ENCODE data around the gene ANKRD63.

Gene ANKRD63

GRCh38 chr15:40292246-40292645 lies 9.4 kb upstream of the ANKRD63 start:
- H3K9me3 ChIP-seq, result no peaks in the 10 kb centered on the region
- H3K4me3 ChIP-seq, result no peak overlapping the region
- no peak for TF ChIP-seq CTCF (IDR thresholded peaks at IDR 0.05)
- no peaks in the 10 kb centered on the region for H3K36me3 ChIP-seq
- no peak overlapping the region for H3K27ac ChIP-seq
- DNase-seq, result no peak
- peaks cover 0 to 14% (median 12%) of the 10 kb centered on the region in 4 donors for H3K4me1 ChIP-seq
- peaks cover 0 to 41% of the 10 kb centered on the region in 2 donors for H3K27me3 ChIP-seq
- intact Hi-C loops (cut with DNase I; ENCODE audit: low total_unique reads), result no loop called here

GRCh38 chr15:40290918-40291574 lies 8.2 kb upstream of the ANKRD63 start:
- intact Hi-C loops (cut with DNase I; ENCODE audit: low total_unique reads), result no loop called here
- Histone ChIP-seq H3K4me1 (peaks cover 0 to 14% (median 12%) of the 10 kb centered on the region in 4 donors), H3K4me3 (peak overlapping the region; percentile 31 to 46), H3K9me3 (no peaks in the 10 kb centered on the region), H3K27ac (no peak overlapping the region), H3K36me3 (no peaks in the 10 kb centered on the region), H3K27me3 (peaks cover 0 to 39% of the 10 kb centered on the region in 2 donors)
- no peak for TF ChIP-seq CTCF (IDR thresholded peaks at IDR 0.05)
- DNase-seq, result no peak

GRCh38 chr15:40290545-40290917 lies 7.7 kb upstream of the ANKRD63 start:
- H3K9me3 ChIP-seq, result no peaks in the 10 kb centered on the region
- peak overlapping the region in 1 of 2 donors; percentile 46 for H3K4me3 ChIP-seq
- peaks cover 0 to 14% (median 12%) of the 10 kb centered on the region in 4 donors for H3K4me1 ChIP-seq
- H3K36me3 ChIP-seq, result no peaks in the 10 kb centered on the region
- intact Hi-C loops (cut with DNase I; ENCODE audit: low total_unique reads), result no loop called here
- no peak for TF ChIP-seq CTCF (IDR thresholded peaks at IDR 0.05)
- no peak overlapping the region for H3K27ac ChIP-seq
- peaks cover 0 to 39% of the 10 kb centered on the region in 2 donors for H3K27me3 ChIP-seq
- no peak for DNase-seq

- peaks cover 0 to 34% of the 10 kb centered on the region in 2 donors for H3K27me3 ChIP-seq
- no peaks in the 10 kb centered on the region for H3K9me3 ChIP-seq
- no peak overlapping the region for H3K4me3 ChIP-seq
- DNase-seq, result no peak
- H3K4me1 ChIP-seq, result peaks cover 0 to 14% (median 12%) of the 10 kb centered on the region in 4 donors
- no peak overlapping the region for H3K27ac ChIP-seq
- H3K36me3 ChIP-seq, result no peaks in the 10 kb centered on the region
- TF ChIP-seq CTCF (IDR thresholded peaks at IDR 0.05), result no peak
- intact Hi-C loops (cut with DNase I; ENCODE audit: low total_unique reads), result loop anchor here (10.0 kb wide), 1 partner anchor 76 kb away; no protein-coding TSS in a partner anchor
Measured at GRCh38 chr15:40289140-40289775, 6.4 kb upstream of the ANKRD63 start.

GRCh38 chr15:40287968-40288367 lies 5.1 kb upstream of the ANKRD63 start:
- Histone ChIP-seq H3K4me3 (no peak overlapping the region), H3K36me3 (no peaks in the 10 kb centered on the region), H3K9me3 (no peaks in the 10 kb centered on the region), H3K27me3 (peaks cover 1 to 35% of the 10 kb centered on the region in 2 donors), H3K27ac (no peak overlapping the region), H3K4me1 (peaks cover 0 to 22% (median 15%) of the 10 kb centered on the region in 4 donors)
- intact Hi-C loops (cut with DNase I; ENCODE audit: low total_unique reads), result loop anchor here (10.0 kb wide), 1 partner anchor 77 kb away; no protein-coding TSS in a partner anchor
- no peak for DNase-seq
- TF ChIP-seq CTCF (IDR thresholded peaks at IDR 0.05), result no peak
